T-helper 2 cell (primary cell): ENCODE measurements around the gene RASEF.
A peak's percentile ranks its signal among the peaks of the same experiment; 100 is the strongest.
"Not testable (repeated sequence)": the region's sequence is repeated elsewhere in the genome, so short reads cannot be mapped to it uniquely, and the experiment has no call there.

Experiments used
- DNase-seq, 5 experiments: peaks; one replicate each; pipeline versions ENCODE4 v3.0.0 to v3.0.0-alpha.2; 2012 to 2022

RASEF gene

GRCh38 chr9:82969291-82969690 is 93.7 kb downstream of the RASEF start:
- no peak for DNase-seq

GRCh38 chr9:82968816-82969215 is 94.1 kb downstream of the RASEF start:
- no peak for DNase-seq

DNA sequence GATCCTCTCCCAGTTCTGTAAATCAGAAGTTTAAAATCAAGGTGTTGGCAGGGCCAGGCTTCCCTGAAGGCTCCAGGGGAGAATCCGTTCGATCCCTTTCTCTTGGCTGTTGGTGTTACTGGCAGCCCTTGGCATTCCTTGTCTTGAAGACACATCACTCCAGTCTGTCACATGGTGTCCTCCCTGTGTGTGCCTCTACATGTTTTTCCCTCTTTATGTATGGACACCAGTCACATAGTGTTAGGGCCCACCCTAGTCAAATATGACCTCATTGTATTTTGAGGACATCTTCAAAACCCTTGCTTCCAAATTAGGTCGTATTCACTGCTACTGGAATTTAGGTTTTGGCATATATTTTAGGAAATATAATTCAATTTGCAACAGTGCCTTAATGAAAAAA is 94.6 kb downstream of the RASEF start:
- no peak for DNase-seq

DNA sequence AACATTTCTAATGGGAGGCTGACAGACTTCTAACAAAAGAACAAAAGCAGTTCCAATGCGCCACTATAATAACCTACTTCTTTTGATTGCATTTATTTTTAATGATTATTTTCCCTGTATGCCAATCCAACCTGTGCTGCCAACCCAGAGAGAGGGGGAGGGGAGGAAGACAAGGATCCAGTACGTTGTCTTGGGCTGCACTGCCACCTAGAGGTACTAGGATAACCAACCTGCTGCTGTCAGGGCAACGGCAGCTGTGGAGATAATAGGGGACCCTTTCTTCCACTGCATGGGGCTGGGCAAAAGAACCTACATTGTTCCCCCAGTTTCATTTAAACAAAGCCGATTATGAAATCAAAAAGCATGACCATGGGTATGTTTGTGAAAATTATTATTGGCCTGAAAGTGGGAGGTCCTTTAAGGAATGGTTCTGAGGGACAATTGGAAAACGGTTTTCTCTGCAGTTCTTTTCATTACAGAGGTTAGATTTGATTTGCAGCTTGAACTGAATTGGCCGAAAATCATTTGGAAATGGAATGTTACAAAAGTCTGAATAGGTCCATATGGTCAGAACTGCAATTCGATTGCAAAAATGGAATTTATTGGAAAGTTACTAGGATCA is 101.3 kb downstream of the RASEF start:
- DNase-seq: peak in 2 of 5 experiments; percentile 4 to 53

- no peak for DNase-seq
Measured at GRCh38 chr9:82957529-82958379, 105.2 kb downstream of the RASEF start.

GRCh38 chr9:82949203-82949602 is 113.7 kb downstream of the RASEF start:
- DNase-seq: no peak

GRCh38 chr9:82940376-82940775 is 122.6 kb downstream of the RASEF start:
- DNase-seq: no peak

DNA sequence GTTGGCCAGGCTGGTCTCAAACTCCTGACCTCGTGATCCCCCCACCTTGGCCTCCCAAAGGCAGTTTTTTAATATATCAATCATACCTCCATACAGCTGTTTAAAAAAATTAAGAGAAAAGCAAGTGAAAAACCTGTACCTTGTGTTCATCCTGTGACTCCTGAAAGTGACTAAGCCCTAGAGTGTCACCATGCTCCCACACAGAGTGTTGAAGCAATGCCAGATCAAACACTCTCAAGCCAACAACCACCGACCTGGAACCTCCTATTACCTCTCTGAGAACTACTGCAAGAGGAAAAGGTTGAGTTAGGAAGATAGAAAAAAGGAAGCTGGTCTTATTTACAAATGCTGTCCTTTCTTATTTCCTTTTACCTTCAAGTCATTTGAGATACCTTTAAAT is 123.5 kb downstream of the RASEF start:
- no peak for DNase-seq

GRCh38 chr9:82938426-82939218 is 124.3 kb downstream of the RASEF start:
- no peak for DNase-seq

DNA sequence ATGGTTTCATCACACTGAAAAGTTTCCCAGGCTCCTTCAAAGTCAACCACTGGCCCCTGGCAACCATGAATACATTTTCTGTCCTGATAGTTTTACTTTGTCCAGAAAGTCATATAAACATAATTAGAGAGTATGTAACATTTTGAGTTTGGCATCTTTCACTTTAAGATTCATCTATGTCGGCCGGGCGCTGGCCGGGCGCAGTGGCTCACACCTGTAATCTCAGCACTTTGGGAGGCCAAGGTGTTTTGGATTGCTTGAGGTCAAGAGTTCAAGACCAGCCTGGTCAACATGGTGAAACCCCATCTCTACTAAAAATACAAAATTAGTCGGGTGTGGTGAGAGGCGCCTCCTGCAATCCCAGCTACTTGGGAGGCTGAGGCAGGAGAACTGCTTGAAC is 126.4 kb downstream of the RASEF start:
- not testable (repeated sequence) for DNase-seq

- DNase-seq: no peak
Measured at GRCh38 chr9:82934949-82935348, 128.0 kb downstream of the RASEF start.

DNA sequence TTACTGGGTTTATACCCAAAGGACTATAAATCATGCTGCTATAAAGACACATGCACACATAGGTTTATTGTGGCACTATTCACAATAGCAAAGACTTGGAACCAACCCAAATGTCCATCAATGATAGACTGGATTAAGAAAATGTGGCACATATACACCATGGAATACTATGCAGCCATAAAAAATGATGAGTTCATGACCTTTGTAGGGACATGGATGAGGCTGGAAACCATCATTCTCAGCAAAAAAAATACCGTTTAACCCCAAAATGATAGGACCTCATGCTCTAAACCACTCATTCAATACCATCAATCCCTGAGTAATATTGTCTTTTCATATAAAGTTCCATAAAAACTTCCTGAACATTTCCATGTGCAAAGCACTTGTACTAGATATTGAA is 128.9 kb downstream of the RASEF start:
- DNase-seq: not testable (repeated sequence)

DNA sequence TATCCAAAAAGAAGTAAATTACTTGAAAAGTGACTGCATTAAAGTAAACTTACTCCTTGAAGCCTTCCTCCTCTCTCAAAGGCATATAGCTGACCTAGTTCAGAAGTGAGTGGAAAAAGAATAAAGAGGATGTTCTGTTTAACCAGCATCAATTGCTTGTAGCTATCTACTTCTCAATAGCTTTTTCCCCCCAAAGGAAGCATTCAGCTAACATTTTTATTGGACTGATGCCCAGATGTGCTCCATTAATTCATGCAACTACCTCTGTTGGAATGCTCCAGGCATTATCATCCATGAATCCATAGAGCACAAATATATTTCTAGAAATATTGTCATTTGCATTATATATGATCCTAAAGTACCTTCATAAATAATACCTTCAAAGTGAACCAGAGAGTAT is 132.8 kb downstream of the RASEF start:
- no peak for DNase-seq
